ENCODE measurements around the gene GPX4.
A peak's percentile ranks its signal among the peaks of the same experiment; 100 is the strongest.

Gene GPX4

DNA sequence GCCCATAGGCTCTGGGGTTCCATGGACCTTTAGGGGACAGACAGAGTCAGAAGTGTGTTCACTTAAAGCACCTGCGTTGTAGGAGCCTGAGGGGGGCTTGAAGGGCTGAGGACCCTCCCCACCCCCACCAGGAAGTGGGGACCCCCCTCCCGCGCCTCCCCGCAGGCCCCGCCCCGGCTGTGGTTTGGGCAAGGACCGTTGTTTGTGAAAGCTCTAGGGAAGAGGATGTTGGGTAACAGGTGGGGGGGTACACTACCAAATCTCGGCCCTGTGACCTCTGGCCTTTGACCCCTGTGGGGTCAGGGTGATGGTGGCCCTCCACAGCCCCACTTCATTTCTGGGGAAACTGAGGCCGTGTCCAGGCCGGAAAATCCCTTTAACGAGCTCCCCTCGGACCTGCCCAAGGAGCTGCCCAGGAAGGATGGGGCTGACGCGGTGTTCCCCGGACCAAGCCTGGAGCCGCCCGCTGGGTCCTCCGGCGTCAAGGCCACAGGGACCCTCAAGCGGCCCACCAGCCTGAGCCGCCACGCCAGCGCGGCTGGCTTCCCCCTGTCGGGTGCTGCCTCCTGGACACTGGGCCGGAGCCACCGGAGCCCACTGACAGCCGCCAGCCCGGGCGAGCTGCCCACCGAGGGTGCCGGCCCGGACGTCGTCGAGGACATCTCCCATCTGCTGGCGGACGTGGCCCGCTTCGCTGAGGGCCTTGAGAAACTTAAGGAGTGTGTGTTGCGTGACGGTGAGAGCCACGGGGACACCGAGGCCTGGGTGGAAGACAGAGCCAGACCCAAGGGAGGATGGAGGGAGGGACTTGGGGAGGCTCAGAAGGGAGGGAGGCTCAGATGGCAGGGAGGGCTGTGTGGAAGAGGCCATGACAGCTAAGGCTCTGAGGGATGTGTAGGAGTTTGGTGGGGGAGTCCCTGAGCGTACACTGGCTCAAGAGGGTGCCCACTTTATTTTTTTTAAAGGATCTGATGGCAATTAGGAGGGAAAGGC is 35.5 kb upstream of the GPX4 start:
- no peak overlapping the region for H3K4me3 ChIP-seq (ENCODE audit: low read depth, low read length)
- TF ChIP-seq, protein P1, sequence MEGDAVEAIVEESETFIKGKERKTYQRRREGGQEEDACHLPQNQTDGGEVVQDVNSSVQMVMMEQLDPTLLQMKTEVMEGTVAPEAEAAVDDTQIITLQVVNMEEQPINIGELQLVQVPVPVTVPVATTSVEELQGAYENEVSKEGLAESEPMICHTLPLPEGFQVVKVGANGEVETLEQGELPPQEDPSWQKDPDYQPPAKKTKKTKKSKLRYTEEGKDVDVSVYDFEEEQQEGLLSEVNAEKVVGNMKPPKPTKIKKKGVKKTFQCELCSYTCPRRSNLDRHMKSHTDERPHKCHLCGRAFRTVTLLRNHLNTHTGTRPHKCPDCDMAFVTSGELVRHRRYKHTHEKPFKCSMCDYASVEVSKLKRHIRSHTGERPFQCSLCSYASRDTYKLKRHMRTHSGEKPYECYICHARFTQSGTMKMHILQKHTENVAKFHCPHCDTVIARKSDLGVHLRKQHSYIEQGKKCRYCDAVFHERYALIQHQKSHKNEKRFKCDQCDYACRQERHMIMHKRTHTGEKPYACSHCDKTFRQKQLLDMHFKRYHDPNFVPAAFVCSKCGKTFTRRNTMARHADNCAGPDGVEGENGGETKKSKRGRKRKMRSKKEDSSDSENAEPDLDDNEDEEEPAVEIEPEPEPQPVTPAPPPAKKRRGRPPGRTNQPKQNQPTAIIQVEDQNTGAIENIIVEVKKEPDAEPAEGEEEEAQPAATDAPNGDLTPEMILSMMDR (IDR thresholded peaks at IDR 0.05; ENCODE audit: low read depth, low read length) = no peak
- no peak for DNase-seq (ENCODE audit: low read depth, low spot score)
- in situ Hi-C loops (cut with HindIII; ENCODE audit: low sequenced_read_pairs) = no loop called here

DNA sequence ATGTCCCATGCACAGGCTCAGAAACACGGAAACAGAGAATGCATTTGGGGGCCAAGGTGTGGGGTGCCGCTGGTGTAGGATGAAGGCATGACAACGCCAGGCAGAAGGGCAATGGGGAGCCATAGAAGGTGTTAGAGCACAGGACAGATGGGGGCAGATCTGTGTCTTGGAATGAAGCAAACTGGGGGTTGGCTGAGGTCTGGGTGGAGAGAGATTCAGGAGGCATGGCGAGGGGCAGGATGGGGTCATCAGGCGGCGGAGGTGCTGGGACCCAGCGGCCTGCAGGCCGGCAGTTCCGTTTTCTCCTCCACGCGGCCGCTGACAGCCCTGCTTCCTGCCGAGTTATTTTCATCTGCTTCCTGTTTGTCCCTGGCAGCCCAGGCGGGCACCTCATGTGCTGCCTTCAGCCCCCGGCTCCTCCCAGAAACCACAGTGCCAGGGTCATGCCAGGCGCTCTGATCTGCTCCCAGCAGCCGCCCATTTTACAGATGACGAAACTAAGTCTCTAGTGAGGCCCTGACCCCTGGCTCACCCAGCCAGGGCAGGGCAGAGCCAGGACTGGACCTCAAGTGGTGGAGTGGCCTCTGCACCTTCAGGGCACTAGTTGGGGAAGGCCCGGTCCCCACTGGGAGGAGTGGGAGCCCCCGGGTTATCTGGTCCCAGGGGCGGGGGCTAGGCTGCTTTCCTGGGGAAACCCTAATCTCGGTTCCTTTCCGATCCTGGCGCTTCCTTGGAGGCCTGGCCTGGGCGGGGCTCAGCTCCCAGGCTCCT is 34.6 kb upstream of the GPX4 start:
- TF ChIP-seq, protein P1 (IDR thresholded peaks at IDR 0.05; ENCODE audit: low read depth, low read length) = no peak
- H3K4me3 ChIP-seq (ENCODE audit: low read depth, low read length) = no peak overlapping the region
- no peak for DNase-seq (ENCODE audit: low read depth, low spot score)
- in situ Hi-C loops (cut with HindIII; ENCODE audit: low sequenced_read_pairs) = no loop called here

DNA sequence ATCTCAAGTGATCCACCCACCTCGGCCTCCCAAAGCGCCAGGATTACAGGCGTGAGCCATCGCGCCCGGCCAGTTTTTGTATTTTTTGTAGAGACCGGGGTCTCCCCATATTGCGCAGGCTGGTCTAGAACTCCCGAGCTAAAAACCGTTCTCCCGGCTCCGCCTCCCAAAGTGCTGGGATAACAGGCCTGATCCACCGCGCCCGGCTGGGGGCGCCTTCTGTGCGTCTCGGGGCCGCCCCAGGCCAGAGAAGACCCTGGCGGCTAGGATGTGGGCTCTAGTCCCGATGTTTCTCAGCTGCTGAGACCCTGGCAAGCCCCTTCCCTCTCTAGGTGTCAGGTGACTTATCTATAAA is 33.2 kb upstream of the GPX4 start:
- no peak for DNase-seq (ENCODE audit: low read depth, low spot score)
- in situ Hi-C loops (cut with HindIII; ENCODE audit: low sequenced_read_pairs) = no loop called here
- TF ChIP-seq, protein P1 (IDR thresholded peaks at IDR 0.05; ENCODE audit: low read depth, low read length) = peak; percentile 30
- H3K4me3 ChIP-seq (ENCODE audit: low read depth, low read length) = no peak overlapping the region

DNA sequence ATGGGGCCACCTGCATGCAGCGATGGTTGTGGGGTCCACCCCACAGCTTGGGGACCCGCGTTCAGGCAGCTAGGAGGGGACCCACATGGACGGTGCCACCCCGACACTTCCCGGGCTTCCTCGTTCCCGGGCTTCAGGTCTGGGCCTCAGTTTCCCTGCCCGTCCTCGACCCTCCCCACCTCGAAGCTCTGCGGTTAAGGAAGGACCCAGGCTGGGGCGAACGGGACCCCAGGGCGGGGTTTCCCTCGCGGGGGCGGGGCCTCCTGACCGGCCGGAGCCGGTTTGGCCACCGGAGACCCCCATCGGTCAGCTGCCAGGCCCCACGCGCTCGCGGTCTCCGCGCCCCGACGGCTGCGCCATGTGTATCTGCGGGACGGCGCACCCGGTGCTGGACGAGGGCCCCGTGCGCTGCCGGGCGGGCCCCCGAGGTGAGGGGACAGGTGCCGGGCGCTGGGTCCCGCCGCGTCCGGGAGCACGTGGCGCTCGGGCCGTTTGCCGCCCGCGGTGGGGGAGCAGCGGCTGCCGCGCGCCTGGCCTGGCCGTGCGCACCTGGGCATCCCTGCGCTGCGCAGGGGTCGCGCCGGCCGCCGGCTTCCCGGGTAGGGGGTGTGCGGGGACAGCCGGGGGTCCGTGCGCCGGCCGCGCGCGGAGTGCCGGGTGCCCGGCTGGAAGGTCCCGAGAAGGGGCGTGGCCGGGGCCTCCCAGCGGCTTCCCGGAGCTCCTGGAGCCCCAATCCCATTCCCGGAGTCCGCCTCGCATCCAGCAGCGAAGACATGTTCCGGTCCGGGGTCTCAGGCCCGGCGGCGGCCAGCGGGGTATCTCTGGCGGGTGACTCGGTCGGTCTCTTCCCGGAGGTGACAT is 32.6 kb upstream of the GPX4 start:
- in situ Hi-C loops (cut with HindIII; ENCODE audit: low sequenced_read_pairs) = no loop called here
- DNase-seq (ENCODE audit: low read depth, low spot score) = no peak
- TF ChIP-seq, protein P1 (IDR thresholded peaks at IDR 0.05; ENCODE audit: low read depth, low read length) = no peak
- no peak overlapping the region for H3K4me3 ChIP-seq (ENCODE audit: low read depth, low read length)

DNA sequence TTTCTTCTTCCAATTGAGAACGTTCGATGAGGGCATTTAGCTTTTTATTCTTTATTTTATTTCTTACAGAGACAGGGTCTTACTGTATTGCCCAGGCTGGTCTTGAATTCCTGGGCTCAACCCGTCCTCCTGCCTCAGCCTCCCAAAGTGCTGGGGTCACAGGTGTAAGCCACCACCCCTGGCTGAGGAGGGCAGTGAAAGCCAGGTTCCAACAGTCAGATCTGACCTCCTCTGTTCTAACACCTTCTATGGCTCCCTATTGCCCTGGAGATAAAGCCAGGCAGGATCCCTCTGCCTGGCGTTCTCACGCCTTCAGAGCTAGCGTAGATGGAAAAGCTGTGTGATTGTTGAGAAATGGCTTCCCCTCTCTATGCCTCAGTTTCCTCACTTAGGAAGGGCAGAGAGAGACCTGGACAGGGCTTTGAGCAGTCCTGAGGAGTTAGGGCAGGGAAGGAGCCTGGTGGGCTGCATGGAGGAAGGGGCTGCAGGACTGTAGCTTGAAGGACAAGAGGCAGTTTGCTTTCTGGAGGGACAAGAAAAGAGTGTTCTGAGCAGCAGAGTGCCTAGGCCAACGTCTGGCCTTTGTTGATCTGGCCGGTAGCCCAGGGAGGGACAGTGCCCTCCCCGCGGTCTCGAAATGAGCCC is 31.3 kb upstream of the GPX4 start:
- TF ChIP-seq, protein P1 (IDR thresholded peaks at IDR 0.05; ENCODE audit: low read depth, low read length) = no peak
- in situ Hi-C loops (cut with HindIII; ENCODE audit: low sequenced_read_pairs) = no loop called here
- no peak overlapping the region for H3K4me3 ChIP-seq (ENCODE audit: low read depth, low read length)
- DNase-seq (ENCODE audit: low read depth, low spot score) = no peak
